HepG2 (cell line): Measurements from ENCODE around the gene CBX2. TPM values are rescaled to one million over a fixed set of nuclear protein-coding genes. Genes with fewer than 3 reads are reported as not detected.

Experiments used
- ATAC-seq: fragments of 200-7000 bp; cut with Tn5 transposase; 3 replicates; pipeline ENCODE4 v1.9.1; 2020; ENCODE audit warnings: mild to moderate bottlenecking, moderate library complexity
- BruUV-seq: library from RNA; stranded (reverse); fragments of 400-500 nt; replicated peaks from 2 replicates; lab custom pipeline; 2021; lab: Mats Ljungman, UMichigan
- CTCF ChIA-PET: fragments of 300-600 bp; formaldehyde crosslinking; extraction: SDS; loops from one replicate; lab custom pipeline; 2021; ENCODE audit warnings: low total read pairs, inconsistent platforms, low intra/inter-chr PET ratio; lab: Yijun Ruan, JAX
- POLR2A ChIA-PET: fragments of 350-600 bp; sonication (Branson Sonifier 250); formaldehyde crosslinking; loops from one replicate; lab custom pipeline; 2020; ENCODE audit warnings: antibody characterized with exemption, inconsistent platforms; lab: Yijun Ruan, JAX
- DNase-seq: peaks from one replicate; pipeline ENCODE4 v3.0.0-alpha.2; 2015; ENCODE audit warnings: low spot score
- FAIRE-seq: peaks from 3 replicates; lab custom pipeline; 2011; peaks lifted over from hg19 to GRCh38; lab: Jason Lieb, UNC
- H2AFZ ChIP-seq: one replicate; pipeline ENCODE4 v1.6.1; 2011; ENCODE audit warnings: low read length, inconsistent platforms
- H3K27ac ChIP-seq: fragments of 300-600 bp; 3 replicates; pipeline ENCODE4 v1.8.0; 2011; ENCODE audit warnings: mixed run types, mild to moderate bottlenecking, mixed read lengths, low read length, inconsistent platforms; ENCODE audit not compliant: insufficient read depth; ENCODE audit errors: extremely low read length
- H3K27me3 ChIP-seq, 2 experiments: fragments of 200-600 bp in 1 of 2; 2 replicates in 1 of 2; 3 replicates in 1 of 2; pipeline versions ENCODE4 v1.6.0 to v1.8.0; 2011; ENCODE audit warnings: low read length in 2 of 2, mild to moderate bottlenecking in 2 of 2, moderate library complexity in 2 of 2, inconsistent platforms in 1 of 2; ENCODE audit not compliant: insufficient read depth in 2 of 2, control insufficient read depth in 1 of 2
- H3K36me3 ChIP-seq, 2 experiments: fragments of 200-600 bp in 1 of 2; replicated peaks in 1 of 2; 2 replicates in 1 of 2; 3 replicates in 1 of 2; pipeline versions ENCODE4 v1.5.1 to v1.8.0; 2011; ENCODE audit warnings: low read length in 2 of 2, inconsistent platforms in 1 of 2; ENCODE audit not compliant: insufficient read depth in 2 of 2, control insufficient read depth in 1 of 2
- H3K4me1 ChIP-seq: 2 replicates; pipeline ENCODE4 v1.5.1; 2012; ENCODE audit warnings: low read length, inconsistent platforms; ENCODE audit not compliant: insufficient read depth
- H3K4me2 ChIP-seq: 2 replicates; pipeline ENCODE4 v1.6.0; 2011; ENCODE audit warnings: low read depth, low read length, inconsistent platforms
- H3K4me3 ChIP-seq, 3 experiments: fragments of 200-600 bp in 1 of 3; sonication (generic), shearing (Covaris generic) in 1 of 3; replicated peaks in 1 of 3; 2 replicates each; pipeline ENCODE4 v1.5.1; 2011 to 2016; ENCODE audit warnings: low read length in 3 of 3, inconsistent platforms in 2 of 3, low read depth in 2 of 3, mild to moderate bottlenecking in 2 of 3, control low read depth in 1 of 3, mixed read lengths in 1 of 3; ENCODE audit not compliant: insufficient read depth in 1 of 3
- H3K79me2 ChIP-seq: one replicate; pipeline ENCODE4 v1.6.1; 2011; ENCODE audit warnings: low read length, inconsistent platforms; ENCODE audit not compliant: insufficient read depth
- H3K9ac ChIP-seq: 2 replicates; pipeline ENCODE4 v1.6.0; 2011; ENCODE audit warnings: mild to moderate bottlenecking, low read depth, low read length, inconsistent platforms; ENCODE audit not compliant: insufficient read depth
- H3K9me3 ChIP-seq: 2 replicates; pipeline ENCODE4 v1.5.1; 2012; ENCODE audit warnings: mild to moderate bottlenecking, low read length
- H4K20me1 ChIP-seq: 2 replicates; pipeline ENCODE4 v1.6.0; 2011; ENCODE audit warnings: inconsistent platforms, mild to moderate bottlenecking, low read length, moderate library complexity; ENCODE audit not compliant: insufficient read depth
- ETV6 ChIP-seq: sonication (generic); formaldehyde crosslinking; conservative IDR thresholded peaks from 2 replicates; pipeline ENCODE4 v1.4.0; 2020; ENCODE audit warnings: missing genetic modification reagents
- HNRNPLL ChIP-seq: fragments of 200-400 bp; formaldehyde crosslinking; IDR thresholded peaks from 2 replicates; pipeline ENCODE4 v1.6.1; 2017; ENCODE audit warnings: mild to moderate bottlenecking, low read depth, low read length; ENCODE audit not compliant: poor library complexity, severe bottlenecking
- IRX3 ChIP-seq: sonication (generic); formaldehyde crosslinking; IDR thresholded peaks from 2 replicates; pipeline ENCODE4 v1.8.1; 2023; ENCODE audit warnings: mild to moderate bottlenecking, low read depth, missing genetic modification reagents, borderline replicate concordance
- PCBP1 ChIP-seq: fragments of 200-400 bp; formaldehyde crosslinking; IDR thresholded peaks from 2 replicates; pipeline ENCODE4 v1.6.1; 2017; ENCODE audit warnings: mild to moderate bottlenecking, low read depth, low read length, borderline replicate concordance
- SMYD3 ChIP-seq: sonication (generic); formaldehyde crosslinking; IDR thresholded peaks from 2 replicates; pipeline ENCODE4 v1.8.1; 2023; ENCODE audit warnings: mild to moderate bottlenecking, missing genetic modification reagents
- SP1 ChIP-seq, 2 experiments: fragments of 450-650 bp in 1 of 2; sonication (generic) in 1 of 2; formaldehyde crosslinking in 1 of 2; IDR thresholded peaks; 2 replicates each; pipeline versions ENCODE4 v1.4.0 to v1.6.1; 2016 to 2020; ENCODE audit warnings: missing genetic modification reagents in 1 of 2
- ZBTB38 ChIP-seq: sonication (generic); formaldehyde crosslinking; IDR thresholded peaks from 2 replicates; pipeline ENCODE4 v1.5.1; 2020; ENCODE audit warnings: mild to moderate bottlenecking, missing genetic modification reagents
- ZNF225 ChIP-seq: sonication (generic); formaldehyde crosslinking; IDR thresholded peaks from 2 replicates; pipeline ENCODE4 v1.4.0; 2020; ENCODE audit warnings: mild to moderate bottlenecking, missing genetic modification reagents
- ZNF263 ChIP-seq: sonication (generic); formaldehyde crosslinking; IDR thresholded peaks from 2 replicates; pipeline ENCODE4 v1.4.0; 2020; ENCODE audit warnings: missing genetic modification reagents
- WGBS: methylation state at CpG from one replicate; pipeline ENCODE4 v1.1.6; 2017; ENCODE audit warnings: low lambda C conversion rate; 5-methylcytosine and 5-hydroxymethylcytosine counted together
- in situ Hi-C: cut with HindIII; loops from 2 replicates; pipeline ENCODE4 v1.10.0; 2017; ENCODE audit warnings: low pct_unique_long_range_greater_than_20kb; ENCODE audit not compliant: extremely low pct_ligation_motif_present
- intact Hi-C: fragments of 100-400 bp; cut with micrococcal nuclease; formaldehyde crosslinking; loops from one replicate; pipeline ENCODE4 v1.10.0; 2022; ENCODE audit not compliant: unreplicated experiment
- polyA plus RNA-seq, 8 experiments: library from polyadenylated mRNA; depleted of rRNA in 3 of 8; stranded (reverse) in 7 of 8; unstranded in 1 of 8; fragments of >200 nt; fragmentation: Illumina TruSeq in 4 of 8; extraction: Trizol in 4 of 8; gene quantifications; 2 replicates each; pipeline versions ENCODE4 v1.2.1 to v1.2.3, GENCODE V29; 2011 to 2016; ENCODE audit warnings: low read depth in 4 of 8, missing spikeins in 1 of 8, mixed read lengths in 1 of 8; ENCODE audit not compliant: insufficient read depth in 1 of 8
- total RNA-seq, 5 experiments: library from RNA; depleted of rRNA; stranded (reverse); fragments of >200 nt; fragmentation: Illumina TruSeq; extraction: Trizol; gene quantifications; 2 replicates each; pipeline ENCODE4 v1.2.3, GENCODE V29; 2016; ENCODE audit warnings: low read depth in 1 of 5

The CBX2 gene
- total and polyA plus RNA-seq, 2 of the 13 experiments (the other 11 are each of a cell fraction or from before 2014, with no cell fraction given), result 14.5 to 31.1 TPM

- TF ChIP-seq HNRNPLL (peak; percentile 6), SP1 (IDR thresholded peaks at IDR 0.05) (no peak), SP1 (CRISPR knock-in tag; IDR thresholded peaks at IDR 0.05) (0 out of 2 replicates have a peak, but pooled peaks have one; percentile 17), IRX3 (CRISPR knock-in tag) (0 out of 2 replicates have a peak, but pooled peaks have one; percentile 28)
- TF ChIP-seq, all 625 proteins: peak for 19
Measured at GRCh38 chr17:79813297-79814126, 35.6 kb downstream of the CBX2 start (continued).

DNA sequence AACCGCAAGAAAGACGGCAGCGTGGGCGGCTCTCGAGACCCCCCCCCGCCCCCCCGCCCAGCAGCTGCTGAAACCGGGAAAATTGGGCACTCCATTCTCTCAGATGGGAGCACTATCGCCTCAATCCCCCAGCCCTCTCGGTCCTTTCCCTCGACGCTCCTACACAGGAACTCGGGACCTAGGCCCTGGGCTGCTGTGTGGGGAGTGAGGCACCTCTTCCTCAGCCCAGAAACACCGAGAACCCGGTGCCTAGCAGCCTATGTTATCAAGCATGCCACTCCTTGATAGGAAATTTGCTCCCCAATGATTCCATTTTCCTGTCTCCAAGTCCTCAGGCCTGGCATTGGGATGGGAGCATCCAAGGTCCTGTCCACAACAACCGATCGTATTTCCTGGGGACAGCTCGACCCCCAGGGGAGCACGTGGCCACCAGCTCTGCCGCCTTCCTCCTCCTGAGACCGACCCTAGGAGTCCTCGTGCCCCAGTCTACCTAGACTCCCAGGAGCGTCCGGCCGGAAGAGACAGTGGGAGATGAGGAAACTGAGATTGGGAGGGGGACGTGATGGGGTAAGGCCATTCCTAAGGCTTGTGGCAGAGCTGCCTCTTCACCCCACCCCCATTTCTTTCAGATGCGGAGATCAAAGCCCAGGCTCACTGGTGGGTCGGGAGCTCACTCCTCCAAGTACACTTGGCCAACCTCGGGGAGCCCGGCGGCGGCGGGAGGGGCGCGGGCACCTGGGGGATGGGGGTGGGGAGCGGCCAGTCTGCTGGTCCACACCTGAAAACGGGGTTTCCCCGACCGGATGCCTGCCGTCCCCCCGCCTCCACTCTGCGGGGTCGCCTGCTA, 36.4 kb downstream of the CBX2 start:
- POLR2A ChIA-PET, result interaction anchor here (1.1 to 16.5 kb wide), 6 partner anchors 7 to 179 kb away, joined by 4 to 274 read pairs (median 42); partner anchors contain the start of genes CBX4 and CBX8
- no TSS peak for BruUV-seq
- in situ Hi-C loops, result loop anchor here (5.0 kb wide), 1 partner anchor 178 kb away; no protein-coding TSS in a partner anchor

More for the DNA sequence above, 36.4 kb downstream of the CBX2 start:
- 92% methylated on average over 43 of the region's 43 CpGs for WGBS
- Histone ChIP-seq H3K4me1 (peaks cover 50% of the 10 kb centered on the region), H2AFZ (no peak overlapping the region), H3K27me3 (peaks cover 9 to 56% of the 10 kb centered on the region in 2 experiments), H3K4me3 (no peak overlapping the region), H3K4me2 (no peak overlapping the region), H4K20me1 (no peaks in the 10 kb centered on the region), H3K9me3 (no peaks in the 10 kb centered on the region)
- no peak for ATAC-seq
- CTCF ChIA-PET, result no interaction called here
- no peak for DNase-seq
- TF ChIP-seq HNRNPLL, result peak; percentile 4
- TF ChIP-seq PCBP1, result 0 out of 2 replicates have a peak, but pooled peaks have one; percentile 4
- no peak for TF ChIP-seq SMYD3 (CRISPR knock-in tag)
- TF ChIP-seq ETV6 (CRISPR knock-in tag), result no peak
- peak; percentile 26; the same call in 1 of the 2 replicates for TF ChIP-seq ZBTB38 (CRISPR knock-in tag)
- TF ChIP-seq ZNF225 (CRISPR knock-in tag), result peak; percentile 15; the same call in 1 of the 2 replicates
- peak; percentile 57; the same call in 1 of the 2 replicates for TF ChIP-seq ZNF263 (CRISPR knock-in tag)
- TF ChIP-seq, all 625 proteins: peak for 5
- Histone ChIP-seq H3K79me2 (no peaks in the 10 kb centered on the region), H3K9ac (no peak overlapping the region), H3K27ac (no peak overlapping the region), H3K36me3 (no peaks in the 10 kb centered on the region)
- intact Hi-C loops, result no loop called here
- FAIRE-seq, result no peak
